ENCODE results near the gene PRRC1.

- TF ChIP-seq, protein P1, sequence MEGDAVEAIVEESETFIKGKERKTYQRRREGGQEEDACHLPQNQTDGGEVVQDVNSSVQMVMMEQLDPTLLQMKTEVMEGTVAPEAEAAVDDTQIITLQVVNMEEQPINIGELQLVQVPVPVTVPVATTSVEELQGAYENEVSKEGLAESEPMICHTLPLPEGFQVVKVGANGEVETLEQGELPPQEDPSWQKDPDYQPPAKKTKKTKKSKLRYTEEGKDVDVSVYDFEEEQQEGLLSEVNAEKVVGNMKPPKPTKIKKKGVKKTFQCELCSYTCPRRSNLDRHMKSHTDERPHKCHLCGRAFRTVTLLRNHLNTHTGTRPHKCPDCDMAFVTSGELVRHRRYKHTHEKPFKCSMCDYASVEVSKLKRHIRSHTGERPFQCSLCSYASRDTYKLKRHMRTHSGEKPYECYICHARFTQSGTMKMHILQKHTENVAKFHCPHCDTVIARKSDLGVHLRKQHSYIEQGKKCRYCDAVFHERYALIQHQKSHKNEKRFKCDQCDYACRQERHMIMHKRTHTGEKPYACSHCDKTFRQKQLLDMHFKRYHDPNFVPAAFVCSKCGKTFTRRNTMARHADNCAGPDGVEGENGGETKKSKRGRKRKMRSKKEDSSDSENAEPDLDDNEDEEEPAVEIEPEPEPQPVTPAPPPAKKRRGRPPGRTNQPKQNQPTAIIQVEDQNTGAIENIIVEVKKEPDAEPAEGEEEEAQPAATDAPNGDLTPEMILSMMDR (IDR thresholded peaks at IDR 0.05): no peak
- TF ChIP-seq POLR2AphosphoS5 (IDR thresholded peaks at IDR 0.05): no peak
- TF ChIP-seq POLR2A (IDR thresholded peaks at IDR 0.05): no peak
- TF ChIP-seq EP300 (IDR thresholded peaks at IDR 0.05): no peak
Measured at GRCh38 chr5:127577458-127577857, 60.0 kb downstream of the PRRC1 start.
